H9 (cell line): ENCODE measurements around the gene GPX2. TPM values are rescaled to one million over a fixed set of nuclear protein-coding genes. Genes with fewer than 3 reads are reported as not detected.

Source experiments
- DNase-seq: peaks from one replicate; pipeline ENCODE4 v3.0.0-alpha.2; 2017
- H2AFZ ChIP-seq: one replicate; pipeline ENCODE4 v1.6.1; 2013; ENCODE audit warnings: mild to moderate bottlenecking, low read length, control low read depth, moderate library complexity
- H2AK5ac ChIP-seq: 2 replicates; pipeline ENCODE4 v1.6.1; 2013; ENCODE audit warnings: low read length, control low read depth, mixed read lengths; ENCODE audit not compliant: insufficient read length
- H2BK120ac ChIP-seq: one replicate; pipeline ENCODE4 v1.6.1; 2013; ENCODE audit warnings: low read depth, mild to moderate bottlenecking, low read length, control low read depth, inconsistent platforms; ENCODE audit not compliant: poor library complexity, severe bottlenecking
- H2BK12ac ChIP-seq: 2 replicates; pipeline ENCODE4 v1.6.1; 2013; ENCODE audit warnings: low read length, control low read depth, mixed read lengths, low read depth; ENCODE audit not compliant: insufficient read length
- H2BK15ac ChIP-seq: 2 replicates; pipeline ENCODE4 v1.6.1; 2013; ENCODE audit warnings: low read depth, low read length, control low read depth
- H2BK20ac ChIP-seq: one replicate; pipeline ENCODE4 v1.6.1; 2013; ENCODE audit warnings: low read depth, mild to moderate bottlenecking, low read length, control low read depth, inconsistent platforms; ENCODE audit not compliant: poor library complexity, severe bottlenecking
- H2BK5ac ChIP-seq: 2 replicates; pipeline ENCODE4 v1.6.1; 2013; ENCODE audit warnings: low read length, control low read depth, mixed read lengths; ENCODE audit not compliant: insufficient read length
- H3K14ac ChIP-seq: 2 replicates; pipeline ENCODE4 v1.6.1; 2013; ENCODE audit warnings: low read length, control low read depth; ENCODE audit not compliant: insufficient read depth
- H3K18ac ChIP-seq: 2 replicates; pipeline ENCODE4 v1.6.1; 2013; ENCODE audit warnings: low read depth, mild to moderate bottlenecking, mixed read lengths, low read length, control low read depth; ENCODE audit not compliant: insufficient read length
- H3K23ac ChIP-seq: 2 replicates; pipeline ENCODE4 v1.6.1; 2013; ENCODE audit warnings: low read length, control low read depth, mixed read lengths, low read depth; ENCODE audit not compliant: insufficient read length
- H3K23me2 ChIP-seq: 2 replicates; pipeline ENCODE4 v1.6.1; 2013; ENCODE audit warnings: low read depth, mild to moderate bottlenecking, mixed read lengths, low read length, control low read depth; ENCODE audit not compliant: insufficient read length, poor library complexity, severe bottlenecking
- H3K27ac ChIP-seq: 2 replicates; pipeline ENCODE4 v1.5.1; 2013; ENCODE audit warnings: low read length, control low read depth, mixed read lengths, low read depth; ENCODE audit not compliant: insufficient read length
- H3K27me3 ChIP-seq: 2 replicates; pipeline ENCODE4 v1.6.1; 2013; ENCODE audit warnings: low read length, control low read depth, inconsistent platforms; ENCODE audit not compliant: insufficient read depth
- H3K4ac ChIP-seq: 2 replicates; pipeline ENCODE4 v1.6.1; 2013; ENCODE audit warnings: low read depth, mild to moderate bottlenecking, control low read depth, inconsistent platforms, low read length, moderate library complexity
- H3K4me1 ChIP-seq: 2 replicates; pipeline ENCODE4 v1.6.1; 2013; ENCODE audit warnings: low read length, control low read depth, inconsistent platforms; ENCODE audit not compliant: insufficient read depth
- H3K4me2 ChIP-seq: 2 replicates; pipeline ENCODE4 v1.6.1; 2013; ENCODE audit warnings: low read length, control low read depth, mixed read lengths; ENCODE audit not compliant: insufficient read length, insufficient read depth
- H3K56ac ChIP-seq: 2 replicates; pipeline ENCODE4 v1.6.1; 2013; ENCODE audit warnings: low read depth, mild to moderate bottlenecking, mixed read lengths, low read length, control low read depth; ENCODE audit not compliant: insufficient read length
- H3K79me1 ChIP-seq: 2 replicates; pipeline ENCODE4 v1.6.1; 2013; ENCODE audit warnings: low read depth, mild to moderate bottlenecking, moderate library complexity, low read length, control low read depth, inconsistent platforms; ENCODE audit not compliant: insufficient read depth, poor library complexity, severe bottlenecking
- H3K79me2 ChIP-seq: 2 replicates; pipeline ENCODE4 v1.6.1; 2013; ENCODE audit warnings: low read length, control low read depth, inconsistent platforms; ENCODE audit not compliant: insufficient read depth
- H3K9ac ChIP-seq: 2 replicates; pipeline ENCODE4 v1.6.1; 2013; ENCODE audit warnings: low read length, control low read depth, mixed read lengths; ENCODE audit not compliant: insufficient read length; ENCODE audit errors: extremely low read depth
- H3K9me3 ChIP-seq: one replicate; pipeline ENCODE4 v1.6.1; 2013; ENCODE audit warnings: low read depth, low read length, inconsistent platforms; ENCODE audit not compliant: control insufficient read depth
- H3T11ph ChIP-seq: one replicate; pipeline ENCODE4 v1.6.1; 2013; ENCODE audit warnings: mild to moderate bottlenecking, low read length, control low read depth, inconsistent platforms
- H4K20me1 ChIP-seq: one replicate; pipeline ENCODE4 v1.6.1; 2013; ENCODE audit not compliant: control insufficient read depth, insufficient read length, insufficient read depth
- H4K5ac ChIP-seq: 2 replicates; pipeline ENCODE4 v1.6.1; 2013; ENCODE audit warnings: low read depth, mild to moderate bottlenecking, mixed read lengths, low read length, control low read depth; ENCODE audit not compliant: insufficient read length
- H4K8ac ChIP-seq: replicated peaks from 2 replicates; pipeline ENCODE4 v1.6.1; 2013; ENCODE audit warnings: low read length, control low read depth, mixed read lengths, low read depth; ENCODE audit not compliant: insufficient read length
- H4K91ac ChIP-seq: 2 replicates; pipeline ENCODE4 v1.6.1; 2013; ENCODE audit warnings: low read depth, mild to moderate bottlenecking, moderate library complexity, mixed read lengths, low read length, control low read depth; ENCODE audit not compliant: insufficient read length
- H3K27ac Mint-ChIP-seq, 3 experiments: 2 replicates in 2 of 3; 3 replicates in 1 of 3; pipeline ENCODE4 v1.8.0; 2020 to 2021; ENCODE audit warnings: mixed read lengths in 3 of 3, mild to moderate bottlenecking in 1 of 3, moderate library complexity in 1 of 3
- H3K27me3 Mint-ChIP-seq: 2 replicates; pipeline ENCODE4 v1.8.0; 2021; ENCODE audit warnings: low read depth, mild to moderate bottlenecking, moderate library complexity, mixed read lengths
- H3K36me3 Mint-ChIP-seq, 3 experiments: 2 replicates in 2 of 3; 3 replicates in 1 of 3; pipeline ENCODE4 v1.8.0; 2020 to 2021; ENCODE audit warnings: low read depth in 3 of 3, mixed read lengths in 3 of 3; ENCODE audit not compliant: insufficient read depth in 1 of 3
- H3K4me1 Mint-ChIP-seq, 2 experiments: 2 replicates each; pipeline ENCODE4 v1.8.0; 2020; ENCODE audit warnings: mixed read lengths in 2 of 2
- H3K4me3 Mint-ChIP-seq, 2 experiments: 2 replicates in 1 of 2; 3 replicates in 1 of 2; pipeline ENCODE4 v1.8.0; 2020 to 2021; ENCODE audit warnings: mild to moderate bottlenecking in 2 of 2, mixed read lengths in 2 of 2, moderate library complexity in 1 of 2
- H3K9me3 Mint-ChIP-seq, 2 experiments: 2 replicates in 1 of 2; 3 replicates in 1 of 2; pipeline ENCODE4 v1.8.0; 2020; ENCODE audit warnings: mild to moderate bottlenecking in 2 of 2, mixed read lengths in 2 of 2, moderate library complexity in 1 of 2
- CTCF ChIP-seq: fragments of 200-600 bp; sonication (generic); conservative IDR thresholded peaks from 3 replicates; pipeline ENCODE4 v1.8.0; 2021; ENCODE audit warnings: antibody characterized with exemption, mild to moderate bottlenecking
- WGBS: extraction: QIAGEN DNeasy Blood & Tissue Kit; methylation state at CpG from one replicate; pipeline ENCODE4 v1.1.7; 2013; ENCODE audit warnings: missing lambda C conversion rate, low lambda C conversion rate, mixed read lengths; ENCODE audit not compliant: insufficient read length; ENCODE audit errors: extremely low coverage; 5-methylcytosine and 5-hydroxymethylcytosine counted together
- long read RNA-seq: library from polyadenylated mRNA; unstranded; transcript quantifications from one replicate; pipeline ENCODE4 v2.0.0, GENCODE V29; 2020
- total RNA-seq: library from RNA; stranded (reverse); gene quantifications from 2 replicates; pipeline ENCODE4 v1.2.1, GENCODE V29; 2021

Gene GPX2
- 0.79 TPM in 1 of 2 replicates, not detected in the other for total RNA-seq
- long read RNA-seq, result 0 reads

- no peak within 1 kb of the TSS for H2AK5ac ChIP-seq
- H3K23ac ChIP-seq, result no peak within 1 kb of the TSS
- H3K9ac ChIP-seq, result no peak within 1 kb of the TSS
- DNase-seq, result no peak
- H3K9me3 ChIP-seq, result no peaks in the 10 kb centered on the region
- no peaks in the 10 kb centered on the region for H3K27me3 ChIP-seq
- H2BK12ac ChIP-seq, result no peak within 1 kb of the TSS
- no peak within 1 kb of the TSS for H2BK5ac ChIP-seq
- peaks cover 2% of the 10 kb centered on the region; the same call in 1 of the 2 replicates for H3K4me1 ChIP-seq
- H3K23me2 ChIP-seq, result no peaks in the 10 kb centered on the region
- H3K27ac Mint-ChIP-seq, result peak within 1 kb of the TSS; percentile 31 to 89 (median 65); a peak in 3 of 7 replicates
- H3K4me3 Mint-ChIP-seq, result no peak within 1 kb of the TSS
- H3K56ac ChIP-seq, result no peak within 1 kb of the TSS
- peaks cover 7 to 30% (median 17%) of the 10 kb centered on the region in 3 experiments for H3K36me3 Mint-ChIP-seq
- peak within 1 kb of the TSS; percentile 62 for H2BK20ac ChIP-seq
- TF ChIP-seq CTCF, result no peak
- H3T11ph ChIP-seq, result no peak within 1 kb of the TSS
- no peaks in the 10 kb centered on the region for H4K20me1 ChIP-seq
- no peak within 1 kb of the TSS for H4K8ac ChIP-seq
- no peak within 1 kb of the TSS for H3K4me2 ChIP-seq
- no peak within 1 kb of the TSS for H2AFZ ChIP-seq
- no peak within 1 kb of the TSS for H3K27ac ChIP-seq
- no peaks in the 10 kb centered on the region for H3K27me3 Mint-ChIP-seq
- no CpG with 5 or more reads among the region's 13 CpGs for WGBS
- H2BK120ac ChIP-seq, result no peak within 1 kb of the TSS
- H3K14ac ChIP-seq, result no peak within 1 kb of the TSS; the same call in 1 of the 2 replicates
- H4K5ac ChIP-seq, result no peak within 1 kb of the TSS
- H4K91ac ChIP-seq, result no peak within 1 kb of the TSS
- no peaks in the 10 kb centered on the region for H3K9me3 Mint-ChIP-seq
- H3K18ac ChIP-seq, result no peak within 1 kb of the TSS
- H2BK15ac ChIP-seq, result no peak within 1 kb of the TSS
- H3K79me1 ChIP-seq, result no peaks in the 10 kb centered on the region
- H3K79me2 ChIP-seq, result no peaks in the 10 kb centered on the region
- H3K4me1 Mint-ChIP-seq, result peaks cover 24 to 27% of the 10 kb centered on the region in 2 experiments
- no peak within 1 kb of the TSS for H3K4ac ChIP-seq
Measured at GRCh38 chr14:64942531-64943111, at the start of gene GPX2. Gene GPX2, minus strand, starts transcription at chr14:64942745. Its CDS starts 19 bp downstream, at chr14:64942726.
